Stimulated activated CD4-positive, alpha-beta T cell treated with anti-CD3 and anti-CD28 coated beads, Interleukin-15, amount 100 ng/mL, for 48 hours (primary cell): ENCODE results near the gene BTBD1.
"Not testable (repeated sequence)": the region's sequence is repeated elsewhere in the genome, so short reads cannot be mapped to it uniquely, and the experiment has no call there.

Source experiments
- DNase-seq, 2 donors: peaks; one replicate each; pipeline ENCODE4 v3.0.0-alpha.2; 2020; ENCODE audit warnings: low read depth in 2 of 2

The BTBD1 gene

GRCh38 chr15:83094583-83094982 lies 27.5 kb upstream of the BTBD1 start:
- DNase-seq = no peak

GRCh38 chr15:83092309-83092976 lies 25.4 kb upstream of the BTBD1 start:
- DNase-seq = no peak

- not testable (repeated sequence) for DNase-seq
Observed at GRCh38 chr15:83091965-83092308, 24.9 kb upstream of the BTBD1 start.

GRCh38 chr15:83090465-83090864 lies 23.4 kb upstream of the BTBD1 start:
- no peak for DNase-seq

- no peak for DNase-seq
Observed at GRCh38 chr15:83088876-83089275, 21.8 kb upstream of the BTBD1 start.

- DNase-seq = no peak
Observed at GRCh38 chr15:83087576-83087975, 20.5 kb upstream of the BTBD1 start.

- DNase-seq = not testable (repeated sequence)
Observed at GRCh38 chr15:83085864-83086552, 19.0 kb upstream of the BTBD1 start.

- DNase-seq = not testable (repeated sequence)
Observed at GRCh38 chr15:83085461-83085860, 18.4 kb upstream of the BTBD1 start.

- no peak for DNase-seq
Observed at GRCh38 chr15:83082730-83083386, 15.8 kb upstream of the BTBD1 start.

- no peak for DNase-seq
Observed at GRCh38 chr15:83081256-83082014, 14.4 kb upstream of the BTBD1 start.

GRCh38 chr15:83078712-83079111 lies 11.7 kb upstream of the BTBD1 start:
- no peak for DNase-seq

- DNase-seq = no peak
Observed at GRCh38 chr15:83077491-83078230, 10.6 kb upstream of the BTBD1 start.

- peak; percentile 16 to 19 for DNase-seq
Observed at GRCh38 chr15:83069211-83069642, 2.2 kb upstream of the BTBD1 start.

GRCh38 chr15:83068054-83068453 lies 1.0 kb upstream of the BTBD1 start:
- no peak for DNase-seq

- no peak for DNase-seq
Observed at GRCh38 chr15:83067638-83067962, 548 bp upstream of the BTBD1 start.

- no peak for DNase-seq
Observed at GRCh38 chr15:83066034-83066733, 868 bp downstream of the BTBD1 start.

GRCh38 chr15:83065431-83065830 lies 1.6 kb downstream of the BTBD1 start:
- no peak for DNase-seq

GRCh38 chr15:83064859-83065258 lies 2.2 kb downstream of the BTBD1 start:
- DNase-seq = no peak

GRCh38 chr15:83063551-83063950 lies 3.5 kb downstream of the BTBD1 start:
- no peak for DNase-seq

GRCh38 chr15:83062768-83063180 lies 4.3 kb downstream of the BTBD1 start:
- no peak for DNase-seq

- DNase-seq = no peak
Observed at GRCh38 chr15:83061680-83062079, 5.4 kb downstream of the BTBD1 start.
